OCI-LY1 (cell line): ENCODE data around the gene TCHH.

Experiments
- CTCF ChIP-seq: fragments of 200-600 bp; sonication (generic), shearing (Covaris generic); IDR thresholded peaks from 2 replicates; pipeline ENCODE4 v1.5.1; 2017; ENCODE audit warnings: mild to moderate bottlenecking, antibody characterized with exemption, low read length, moderate library complexity, mixed read lengths
- EZH2 ChIP-seq: fragments of 200-600 bp; sonication (generic), shearing (Covaris generic); IDR thresholded peaks from 2 replicates; pipeline ENCODE4 v1.8.0; 2017; ENCODE audit warnings: borderline replicate concordance, mixed run types, mild to moderate bottlenecking, antibody characterized with exemption, low read length, moderate library complexity, mixed read lengths

GRCh38 chr1:152071123-152071522 lies 44.1 kb downstream of the TCHH start:
- TF ChIP-seq EZH2 (no peak), CTCF (no peak)
